ENCODE measurements around the gene PRXL2A. TPM values are rescaled to one million over a fixed set of nuclear protein-coding genes. Genes with fewer than 3 reads are reported as not detected.
A peak's percentile ranks its signal among the peaks of the same experiment; 100 is the strongest.

Gene PRXL2A
- total and polyA plus RNA-seq, 9 donors: 24.8 to 58.9 (median 43.7) TPM

- H3K27ac ChIP-seq: no peak overlapping the region
- peaks cover 10% of the 10 kb centered on the region for H3K4me1 ChIP-seq (ENCODE audit: insufficient read depth)
Measured at GRCh38 chr10:80452640-80453039, 44.3 kb downstream of the PRXL2A start.

GRCh38 chr10:80453056-80453841 is 44.9 kb downstream of the PRXL2A start:
- H3K4me3 ChIP-seq: peak overlapping the region; percentile 40
- intact Hi-C loops (cut with DNase I): loop anchor here in 2 of 4 donors (5.0 kb wide), 2 partner anchors 46 to 49 kb away; partner anchors contain the start of gene PRXL2A (in 1 of the 2)
- DNase-seq: peak in 2 of 5 donors; percentile 41 to 47
- 24 to 27% (median 25%) methylated on average over 23 of the region's 23 CpGs for WGBS, 3 donors
- H3K9me3 ChIP-seq: no peaks in the 10 kb centered on the region
- no peaks in the 10 kb centered on the region for H3K27me3 ChIP-seq
- no peaks in the 10 kb centered on the region for H3K36me3 ChIP-seq
- H3K27ac ChIP-seq: peak overlapping the region; percentile 63 to 88
- H3K4me1 ChIP-seq (ENCODE audit: insufficient read depth): peaks cover 11% of the 10 kb centered on the region
- TF ChIP-seq POLR2A (IDR thresholded peaks at IDR 0.05) (no peak), EP300 (IDR thresholded peaks at IDR 0.05) (no peak), CTCF (IDR thresholded peaks at IDR 0.05) (no peak)

More at GRCh38 chr10:80452640-80453039, 44.3 kb downstream of the PRXL2A start:
- intact Hi-C loops (cut with DNase I): loop anchor here in 2 of 4 donors (5.0 kb wide), 2 partner anchors 45 to 50 kb away; partner anchors contain the start of gene PRXL2A (in 1 of the 2)
- Histone ChIP-seq H3K9me3 (no peaks in the 10 kb centered on the region), H3K36me3 (no peaks in the 10 kb centered on the region), H3K4me3 (no peak overlapping the region), H3K27me3 (no peaks in the 10 kb centered on the region)
- TF ChIP-seq POLR2A (IDR thresholded peaks at IDR 0.05) (no peak), EP300 (IDR thresholded peaks at IDR 0.05) (no peak), CTCF (IDR thresholded peaks at IDR 0.05) (no peak)
- WGBS, 3 donors: 62 to 87% (median 66%) methylated on average over 4 of the region's 4 CpGs
- peak in 1 of 5 donors; percentile 31 for DNase-seq

GRCh38 chr10:80453842-80454512 is 45.6 kb downstream of the PRXL2A start, which contains the start of gene TSPAN14:
Gene TSPAN14, plus strand, starts transcription at chr10:80454310. Its CDS starts 34,924 bp downstream, at chr10:80489234.
- peak; percentile 86 to 91 (median 89) for DNase-seq
- intact Hi-C loops (cut with DNase I): loop anchor here in 3 of 4 donors (2.0 to 5.0 kb wide), 3 partner anchors 43 to 48 kb away; partner anchors contain the start of gene PRXL2A (in 1 of the 3)

More at GRCh38 chr10:80453842-80454512, 45.6 kb downstream of the PRXL2A start, which contains the start of gene TSPAN14:
- peak within 1 kb of the TSS; percentile 97 for H3K4me3 ChIP-seq
- WGBS, 3 donors: 0 to 1% (median 1%) methylated on average over 10 to 95 of the region's 97 CpGs
- H3K36me3 ChIP-seq: no peaks in the 10 kb centered on the region
- H3K27ac ChIP-seq: peak within 1 kb of the TSS; percentile 94 to 97
- peak; percentile 58 for TF ChIP-seq POLR2A (IDR thresholded peaks at IDR 0.05)
- no peak for TF ChIP-seq EP300 (IDR thresholded peaks at IDR 0.05)
- TF ChIP-seq CTCF (IDR thresholded peaks at IDR 0.05): no peak
- peaks cover 14% of the 10 kb centered on the region for H3K4me1 ChIP-seq (ENCODE audit: insufficient read depth)
- no peaks in the 10 kb centered on the region for H3K27me3 ChIP-seq
- no peaks in the 10 kb centered on the region for H3K9me3 ChIP-seq
